Sigmoid colon (tissue), 4 donors: ENCODE data around the gene RAE1.

Experiments used
- POLR2A ChIP-seq, 2 donors: fragments of 450-650 bp; IDR thresholded peaks; one replicate each; pipeline ENCODE4 v1.6.1; 2016; ENCODE audit warnings: antibody characterized with exemption in 2 of 2, mild to moderate bottlenecking in 2 of 2, moderate library complexity in 2 of 2
- POLR2AphosphoS5 ChIP-seq, 4 donors: sonication (generic); formaldehyde crosslinking; IDR thresholded peaks; one replicate each; pipeline ENCODE4 v1.6.1; 2017; ENCODE audit warnings: antibody characterized with exemption in 4 of 4
- TF ChIP-seq, protein P1 (sequence below), 4 experiments: fragments of 450-650 bp in 3 of 4; fragments of 200-600 bp in 1 of 4; IDR thresholded peaks; one replicate each; pipeline ENCODE4 v1.5.1; 2016 to 2019; ENCODE audit warnings: antibody characterized with exemption in 4 of 4, mild to moderate bottlenecking in 3 of 4, moderate library complexity in 2 of 4

DNA sequence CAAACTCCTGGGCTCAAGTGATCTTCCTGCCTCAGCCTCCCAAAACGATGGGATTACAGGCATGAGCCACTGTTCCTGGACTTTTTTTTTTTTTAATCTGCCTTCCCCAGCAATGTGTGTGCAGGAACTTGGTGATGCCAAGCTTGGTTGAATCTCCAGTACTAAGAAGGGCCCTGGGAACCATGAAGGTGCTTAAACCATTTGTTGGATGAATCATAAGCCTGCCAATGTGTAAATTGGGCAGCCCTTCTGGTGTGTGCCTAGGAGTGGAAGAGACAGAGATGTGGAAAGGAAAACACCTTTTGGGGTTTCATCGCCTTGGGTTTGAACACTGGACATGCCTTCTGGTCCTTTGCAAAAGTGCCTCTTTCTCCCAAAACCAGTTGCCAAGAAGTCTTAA, 28.6 kb upstream of the RAE1 start:
- TF ChIP-seq, protein P1, sequence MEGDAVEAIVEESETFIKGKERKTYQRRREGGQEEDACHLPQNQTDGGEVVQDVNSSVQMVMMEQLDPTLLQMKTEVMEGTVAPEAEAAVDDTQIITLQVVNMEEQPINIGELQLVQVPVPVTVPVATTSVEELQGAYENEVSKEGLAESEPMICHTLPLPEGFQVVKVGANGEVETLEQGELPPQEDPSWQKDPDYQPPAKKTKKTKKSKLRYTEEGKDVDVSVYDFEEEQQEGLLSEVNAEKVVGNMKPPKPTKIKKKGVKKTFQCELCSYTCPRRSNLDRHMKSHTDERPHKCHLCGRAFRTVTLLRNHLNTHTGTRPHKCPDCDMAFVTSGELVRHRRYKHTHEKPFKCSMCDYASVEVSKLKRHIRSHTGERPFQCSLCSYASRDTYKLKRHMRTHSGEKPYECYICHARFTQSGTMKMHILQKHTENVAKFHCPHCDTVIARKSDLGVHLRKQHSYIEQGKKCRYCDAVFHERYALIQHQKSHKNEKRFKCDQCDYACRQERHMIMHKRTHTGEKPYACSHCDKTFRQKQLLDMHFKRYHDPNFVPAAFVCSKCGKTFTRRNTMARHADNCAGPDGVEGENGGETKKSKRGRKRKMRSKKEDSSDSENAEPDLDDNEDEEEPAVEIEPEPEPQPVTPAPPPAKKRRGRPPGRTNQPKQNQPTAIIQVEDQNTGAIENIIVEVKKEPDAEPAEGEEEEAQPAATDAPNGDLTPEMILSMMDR (IDR thresholded peaks at IDR 0.05): no peak
- TF ChIP-seq POLR2A (IDR thresholded peaks at IDR 0.05) (no peak), POLR2AphosphoS5 (IDR thresholded peaks at IDR 0.05) (no peak)
